Activated naive CD8-positive, alpha-beta T cell treated with anti-CD3 and anti-CD28 coated beads, Interleukin-2, amount 10 ng/mL, durations not matched to agents 7 days and 5 days (primary cell): ENCODE results near the gene BCL11B. TPM values are rescaled to one million over a fixed set of nuclear protein-coding genes. Genes with fewer than 3 reads are reported as not detected.

Experiments used
- ATAC-seq: fragments of 150-1000 bp; cut with Tn5 transposase; one replicate; pipeline ENCODE4 v1.10.0; 2021; ENCODE audit warnings: low read depth, moderate library complexity
- POLR2A ChIA-PET: fragments of 350-600 bp; sonication (Branson Sonifier 250); formaldehyde crosslinking; loops from one replicate; lab custom pipeline; 2021; ENCODE audit warnings: antibody characterized with exemption; lab: Charles Lee
- DNase-seq: peaks from one replicate; pipeline ENCODE4 v3.0.0; 2021
- H3K27ac Mint-ChIP-seq: one replicate; pipeline ENCODE4 v1.8.0; 2022; ENCODE audit warnings: mild to moderate bottlenecking, mixed read lengths
- H3K27me3 Mint-ChIP-seq: one replicate; pipeline ENCODE4 v1.8.0; 2022; ENCODE audit warnings: mild to moderate bottlenecking, moderate library complexity, mixed read lengths
- H3K36me3 Mint-ChIP-seq: one replicate; pipeline ENCODE4 v1.8.0; 2021; ENCODE audit warnings: mild to moderate bottlenecking, mixed read lengths
- H3K4me1 Mint-ChIP-seq: one replicate; pipeline ENCODE4 v1.8.0; 2021; ENCODE audit warnings: mixed read lengths
- H3K4me3 Mint-ChIP-seq: one replicate; pipeline ENCODE4 v1.8.0; 2022; ENCODE audit warnings: mild to moderate bottlenecking, moderate library complexity, mixed read lengths
- H3K9me3 Mint-ChIP-seq: one replicate; pipeline ENCODE4 v1.8.0; 2021; ENCODE audit warnings: mixed read lengths
- total RNA-seq, 2 experiments: library from RNA; stranded (reverse); gene quantifications; one replicate each; pipeline ENCODE4 v1.2.3, GENCODE V29; 2021

Gene BCL11B
- total RNA-seq, 2 experiments from 2014 or later: 99.5 to 104 TPM

- Mint-ChIP-seq H3K9me3 (no peaks in the 10 kb centered on the region), H3K27ac (no peak overlapping the region), H3K36me3 (no peaks in the 10 kb centered on the region), H3K4me1 (peaks cover 29% of the 10 kb centered on the region), H3K27me3 (peaks cover 21% of the 10 kb centered on the region), H3K4me3 (peak overlapping the region; percentile 14)
- ATAC-seq (peak; percentile 82), DNase-seq (no peak)
- POLR2A ChIA-PET: interaction anchor here (1.6 kb wide), 1 partner anchor 9 kb away, joined by 4 read pairs; the partner anchor contains the start of gene BCL11B
These were observed 8.9 kb upstream of the BCL11B start for GRCh38 chr14:99280852-99281251.

- no peak overlapping the region for H3K27ac Mint-ChIP-seq
- DNase-seq (no peak), ATAC-seq (no peak)
- POLR2A ChIA-PET: interaction anchor here (1.6 kb wide), 1 partner anchor 9 kb away, joined by 4 read pairs; the partner anchor contains the start of gene BCL11B
- no peaks in the 10 kb centered on the region for H3K9me3 Mint-ChIP-seq
- H3K27me3 Mint-ChIP-seq: peaks cover 27% of the 10 kb centered on the region
- H3K4me3 Mint-ChIP-seq: no peak overlapping the region
- H3K4me1 Mint-ChIP-seq: peaks cover 29% of the 10 kb centered on the region
- no peaks in the 10 kb centered on the region for H3K36me3 Mint-ChIP-seq
These were observed 8.2 kb upstream of the BCL11B start for GRCh38 chr14:99280066-99280731.

- no peak for ATAC-seq
- POLR2A ChIA-PET: no interaction called here
- peaks cover 34% of the 10 kb centered on the region for H3K4me1 Mint-ChIP-seq
These were observed 6.8 kb upstream of the BCL11B start for GRCh38 chr14:99278836-99279235.

DNA sequence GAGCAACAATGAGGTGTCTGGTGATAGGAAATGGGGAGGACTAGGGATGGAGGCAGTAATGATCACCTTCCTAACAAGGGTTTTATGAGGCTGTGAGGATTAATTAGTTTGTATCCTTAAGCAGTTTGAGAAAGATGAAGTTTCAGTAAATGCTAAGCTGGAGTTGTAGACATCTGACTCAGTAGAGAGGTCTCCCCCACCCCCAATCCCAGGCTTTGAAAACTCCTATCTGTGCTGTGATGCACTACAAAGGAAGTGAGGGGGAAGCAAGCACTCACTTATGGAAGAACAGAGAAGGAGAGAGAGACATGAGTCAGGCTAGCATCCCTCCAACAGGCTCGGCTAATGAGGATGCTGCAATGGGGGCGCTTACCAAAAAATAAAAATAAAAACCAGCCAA, 5.5 kb upstream of the BCL11B start:
- POLR2A ChIA-PET: no interaction called here

More at GRCh38 chr14:99278836-99279235, 6.8 kb upstream of the BCL11B start:
- Mint-ChIP-seq H3K27ac (no peak overlapping the region), H3K9me3 (no peaks in the 10 kb centered on the region), H3K36me3 (peaks cover 2% of the 10 kb centered on the region), H3K27me3 (peaks cover 30% of the 10 kb centered on the region), H3K4me3 (no peak overlapping the region)
- no peak for DNase-seq

GRCh38 chr14:99276482-99276881, 4.5 kb upstream of the BCL11B start:
- Mint-ChIP-seq H3K36me3 (peaks cover 2% of the 10 kb centered on the region), H3K27me3 (peaks cover 30% of the 10 kb centered on the region), H3K27ac (no peak overlapping the region), H3K4me1 (peaks cover 38% of the 10 kb centered on the region), H3K9me3 (no peaks in the 10 kb centered on the region), H3K4me3 (no peak overlapping the region)
- POLR2A ChIA-PET: no interaction called here
- ATAC-seq (no peak), DNase-seq (no peak)

More for the DNA sequence above, 5.5 kb upstream of the BCL11B start:
- H3K36me3 Mint-ChIP-seq: peaks cover 2% of the 10 kb centered on the region
- no peaks in the 10 kb centered on the region for H3K9me3 Mint-ChIP-seq
- ATAC-seq: no peak
- H3K27me3 Mint-ChIP-seq: peaks cover 30% of the 10 kb centered on the region
- no peak overlapping the region for H3K27ac Mint-ChIP-seq
- no peak for DNase-seq
- H3K4me1 Mint-ChIP-seq: peaks cover 37% of the 10 kb centered on the region
- no peak overlapping the region for H3K4me3 Mint-ChIP-seq

GRCh38 chr14:99275222-99275584, 3.2 kb upstream of the BCL11B start:
- no peak for ATAC-seq
- POLR2A ChIA-PET: interaction anchor here (0.6 to 16.1 kb wide), 8 partner anchors 14 to 1672 kb away, joined by 3 to 796 read pairs (median 4); no protein-coding TSS in a partner anchor
- peak overlapping the region; percentile 97 for H3K4me3 Mint-ChIP-seq
- H3K4me1 Mint-ChIP-seq: peaks cover 27% of the 10 kb centered on the region
- H3K27ac Mint-ChIP-seq: peak overlapping the region; percentile 96
- H3K9me3 Mint-ChIP-seq: no peaks in the 10 kb centered on the region
- DNase-seq: no peak
- peaks cover 29% of the 10 kb centered on the region for H3K27me3 Mint-ChIP-seq
- peaks cover 3% of the 10 kb centered on the region for H3K36me3 Mint-ChIP-seq

- Mint-ChIP-seq H3K4me3 (peak overlapping the region; percentile 97), H3K9me3 (no peaks in the 10 kb centered on the region), H3K4me1 (peaks cover 27% of the 10 kb centered on the region), H3K36me3 (peaks cover 6% of the 10 kb centered on the region), H3K27me3 (peaks cover 29% of the 10 kb centered on the region), H3K27ac (peak overlapping the region; percentile 99)
- ATAC-seq: peak; percentile 7
- POLR2A ChIA-PET: interaction anchor here (0.6 to 16.1 kb wide), 9 partner anchors 13 to 1671 kb away, joined by 3 to 796 read pairs (median 4); no protein-coding TSS in a partner anchor
- DNase-seq: peak; percentile 75
These were observed 2.6 kb upstream of the BCL11B start for GRCh38 chr14:99274346-99275221.

GRCh38 chr14:99273766-99274345, 1.9 kb upstream of the BCL11B start:
- Mint-ChIP-seq H3K27me3 (peaks cover 29% of the 10 kb centered on the region), H3K27ac (peak overlapping the region; percentile 99), H3K36me3 (peaks cover 12% of the 10 kb centered on the region), H3K4me3 (peak overlapping the region; percentile 87), H3K9me3 (no peaks in the 10 kb centered on the region), H3K4me1 (peaks cover 27% of the 10 kb centered on the region)
- DNase-seq (peak; percentile 68), ATAC-seq (no peak)
- POLR2A ChIA-PET: interaction anchor here (1.0 to 16.1 kb wide), 3 partner anchors 12 to 34 kb away, joined by 3 to 796 read pairs (median 68); no protein-coding TSS in a partner anchor

- Mint-ChIP-seq H3K27me3 (peaks cover 22% of the 10 kb centered on the region), H3K27ac (peak overlapping the region; percentile 99), H3K4me1 (peaks cover 26% of the 10 kb centered on the region), H3K36me3 (peaks cover 19% of the 10 kb centered on the region), H3K4me3 (peak overlapping the region; percentile 98), H3K9me3 (no peaks in the 10 kb centered on the region)
- POLR2A ChIA-PET: interaction anchor here (0.7 to 16.1 kb wide), 11 partner anchors 12 to 1546 kb away, joined by 3 to 796 read pairs (median 4); partner anchors contain the start of genes CCNK and SETD3
- DNase-seq: peak; percentile 72
- ATAC-seq: no peak
These were observed 1.1 kb upstream of the BCL11B start for GRCh38 chr14:99272899-99273765.

DNA sequence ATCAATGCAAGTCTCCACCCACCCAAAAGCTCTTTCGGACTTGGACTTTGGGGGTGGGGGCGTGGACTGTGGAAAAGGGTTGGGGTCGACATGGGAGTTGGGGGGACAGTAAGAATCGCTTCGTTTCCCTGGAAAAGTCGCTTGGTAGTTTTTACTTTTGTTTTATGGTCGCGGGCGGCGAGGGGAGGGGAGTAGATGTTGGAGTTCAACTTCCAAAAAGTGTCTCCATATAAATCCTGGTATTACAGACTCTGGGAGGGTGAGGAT, 568 bp upstream of the BCL11B start:
- Mint-ChIP-seq H3K27me3 (peaks cover 18% of the 10 kb centered on the region), H3K27ac (peak overlapping the region; percentile 99), H3K36me3 (peaks cover 23% of the 10 kb centered on the region), H3K4me1 (peaks cover 26% of the 10 kb centered on the region), H3K4me3 (peak overlapping the region; percentile 98), H3K9me3 (no peaks in the 10 kb centered on the region)
- no peak for DNase-seq
- POLR2A ChIA-PET: interaction anchor here (0.7 to 16.1 kb wide), 20 partner anchors 11 to 1569 kb away, joined by 3 to 796 read pairs (median 4); partner anchors contain the start of genes CCNK and SETD3
- ATAC-seq: no peak

DNA sequence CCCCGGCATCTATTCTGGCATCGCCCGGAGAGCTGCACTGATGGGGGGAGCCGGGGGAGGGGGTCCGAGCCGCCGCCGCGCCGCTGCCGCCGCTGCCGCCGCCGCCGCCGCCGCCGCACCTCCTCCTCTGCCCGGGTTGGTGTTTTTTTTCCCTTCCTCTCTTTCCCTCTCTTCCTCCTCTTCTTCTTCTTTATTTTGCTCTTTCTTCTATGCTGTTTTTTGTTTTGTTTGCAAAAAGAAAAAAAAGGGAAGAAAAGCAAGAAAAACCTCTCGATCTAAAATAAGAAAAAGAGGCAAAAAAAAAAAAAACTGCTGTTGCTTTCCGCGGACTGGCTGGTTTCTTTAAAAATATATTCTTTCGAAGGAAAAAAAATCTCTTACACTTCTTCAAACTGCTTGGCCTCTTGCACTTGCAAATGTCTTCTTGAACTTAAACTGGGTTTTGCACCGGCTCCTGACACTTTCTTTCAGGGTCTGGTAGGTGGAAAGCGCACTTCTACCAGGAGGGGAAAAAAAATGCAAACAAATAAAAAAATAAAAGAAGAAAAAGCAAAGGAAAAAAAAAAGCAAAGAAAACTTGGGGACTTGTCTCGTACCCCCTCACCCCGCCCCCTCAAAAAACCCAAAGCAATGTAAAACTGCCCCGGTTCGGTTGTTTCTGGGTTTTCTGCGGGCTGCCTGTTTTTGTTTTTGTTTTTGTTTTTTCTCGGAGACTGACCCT, 616 bp downstream of the BCL11B start:
- peak overlapping the region; percentile 98 for H3K4me3 Mint-ChIP-seq
- no peaks in the 10 kb centered on the region for H3K9me3 Mint-ChIP-seq
- H3K36me3 Mint-ChIP-seq: peaks cover 26% of the 10 kb centered on the region
- ATAC-seq: no peak
- H3K27ac Mint-ChIP-seq: peak overlapping the region; percentile 99
- POLR2A ChIA-PET: interaction anchor here (0.7 to 16.1 kb wide), 27 partner anchors 10 to 1568 kb away, joined by 3 to 796 read pairs (median 4); partner anchors contain the start of genes CCNK and SETD3
- H3K27me3 Mint-ChIP-seq: peaks cover 12% of the 10 kb centered on the region
- no peak for DNase-seq
- peaks cover 28% of the 10 kb centered on the region for H3K4me1 Mint-ChIP-seq
